NOMO-1 treated with DMSO at 0.1 percent for 48 hours (cell line): Measurements from ENCODE around the gene CCL5.
"Not testable (repeated sequence)": the region's sequence is repeated elsewhere in the genome, so short reads cannot be mapped to it uniquely, and the experiment has no call there.

Experiments used
- DNase-seq: peaks from one replicate; lab custom pipeline; 2025; ENCODE audit not compliant: unreplicated experiment; lab: John Stamatoyannopoulos, UW

The CCL5 gene

GRCh38 chr17:35898283-35899070 is 18.3 kb upstream of the CCL5 start:
- DNase-seq = peak; percentile 64

- DNase-seq = not testable (repeated sequence)
Measured at GRCh38 chr17:35897772-35898171, 17.6 kb upstream of the CCL5 start.

GRCh38 chr17:35895636-35896587 is 15.8 kb upstream of the CCL5 start:
- peak; percentile 79 for DNase-seq

- DNase-seq = no peak
Measured at GRCh38 chr17:35894206-35894605, 14.0 kb upstream of the CCL5 start.

DNA sequence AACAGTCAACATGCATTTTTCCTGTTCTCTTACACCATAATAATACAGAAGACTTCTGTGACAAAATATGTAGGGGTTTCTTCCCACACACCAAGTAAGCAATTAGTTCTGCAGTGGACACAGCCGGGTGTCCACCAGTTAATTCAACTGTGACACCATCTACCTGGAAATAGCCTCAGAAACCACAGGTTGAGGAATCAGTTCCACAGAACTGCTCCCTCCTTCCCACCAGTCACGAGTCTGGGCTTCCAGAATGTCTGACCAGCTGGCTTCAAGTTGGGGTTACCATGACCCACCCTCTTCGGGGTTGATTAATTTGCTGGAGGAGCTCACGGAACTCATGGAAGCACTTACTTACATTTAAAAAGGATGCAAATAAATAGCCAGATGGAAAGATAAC is 13.6 kb upstream of the CCL5 start:
- DNase-seq = no peak

DNA sequence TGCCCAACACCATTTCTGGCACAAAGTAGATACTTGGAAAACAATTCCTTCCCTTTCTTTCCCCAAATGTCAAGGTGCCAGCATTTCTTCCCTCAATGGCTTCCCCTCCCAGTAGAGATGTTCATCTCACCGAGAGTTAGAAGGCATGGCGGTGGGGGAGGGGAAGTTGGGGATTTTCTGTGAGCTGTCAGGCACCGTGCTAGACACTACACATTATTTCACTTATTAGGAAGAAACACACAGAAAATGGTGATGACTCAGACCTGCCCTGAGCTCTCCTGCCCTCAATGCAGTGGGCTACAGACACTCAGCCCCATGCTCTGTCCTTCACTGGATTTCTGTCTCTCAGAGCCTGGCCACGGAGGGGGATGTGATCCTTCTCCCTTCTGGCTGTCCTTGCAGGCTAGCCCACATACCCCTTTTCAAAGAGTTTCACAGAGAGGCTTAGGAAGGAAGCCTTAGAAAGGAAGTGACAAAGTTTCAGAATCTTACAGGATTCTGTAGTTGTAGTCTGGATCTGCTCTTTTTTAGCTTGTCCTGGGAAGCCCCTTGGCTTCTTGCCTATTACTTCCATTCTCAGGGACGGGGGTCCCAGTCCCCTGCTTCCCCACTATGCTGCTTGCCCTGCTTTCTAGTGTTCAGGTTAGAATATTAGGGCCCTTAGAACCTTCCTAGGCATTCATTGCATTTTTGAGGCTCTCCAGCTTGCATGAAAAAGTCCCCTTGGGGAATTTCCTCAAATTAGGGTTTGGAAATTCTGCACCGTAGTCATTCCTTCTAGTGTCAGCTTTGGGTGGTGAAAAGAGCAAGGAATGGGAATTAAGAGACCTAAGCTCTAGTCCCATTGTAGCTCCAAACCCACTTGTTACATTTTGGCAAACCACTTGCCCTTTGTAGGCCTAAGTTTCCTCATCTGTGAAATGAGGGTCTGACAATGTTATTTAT is 12.2 kb upstream of the CCL5 start:
- DNase-seq = peak; percentile 10

GRCh38 chr17:35891269-35891668 is 11.1 kb upstream of the CCL5 start:
- no peak for DNase-seq

GRCh38 chr17:35890774-35891155 is 10.6 kb upstream of the CCL5 start:
- no peak for DNase-seq

GRCh38 chr17:35889818-35890773 is 9.9 kb upstream of the CCL5 start:
- no peak for DNase-seq

DNA sequence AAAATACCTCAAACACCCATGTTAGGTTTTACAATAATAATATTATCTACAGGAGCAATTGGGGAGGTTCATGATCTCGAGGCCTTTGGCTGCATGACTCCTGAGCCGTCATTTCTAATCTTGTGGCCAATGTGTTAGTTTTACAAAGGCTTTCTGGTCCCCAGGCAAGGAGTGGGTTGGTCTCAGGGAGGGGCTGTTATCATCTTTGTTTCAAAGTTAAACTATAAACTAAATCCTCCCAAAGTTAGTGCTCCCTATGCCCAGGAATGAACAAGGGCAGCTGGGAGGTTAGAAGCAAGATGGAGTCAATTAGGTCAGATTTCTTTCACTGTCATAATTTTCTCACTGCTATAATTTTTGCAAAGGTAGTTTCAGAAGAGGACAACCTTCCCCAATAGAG is 9.1 kb upstream of the CCL5 start:
- no peak for DNase-seq

DNA sequence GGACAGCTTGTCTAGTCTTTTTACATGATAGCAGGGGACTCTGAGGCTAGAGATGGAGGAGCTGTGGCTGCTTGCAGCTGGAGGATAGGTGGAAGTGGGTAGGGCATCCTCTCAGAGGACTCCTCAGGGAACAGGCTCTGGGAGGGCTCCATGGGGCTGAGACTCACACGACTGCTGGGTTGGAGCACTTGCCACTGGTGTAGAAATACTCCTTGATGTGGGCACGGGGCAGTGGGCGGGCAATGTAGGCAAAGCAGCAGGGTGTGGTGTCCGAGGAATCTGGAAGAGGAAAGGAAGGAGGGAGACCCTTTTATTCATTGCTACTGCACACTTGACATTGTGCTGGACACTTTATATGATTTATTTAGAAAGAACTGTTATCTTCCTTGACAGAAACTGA is 1.8 kb downstream of the CCL5 start:
- DNase-seq = no peak

GRCh38 chr17:35877345-35878029 is 2.7 kb downstream of the CCL5 start:
- no peak for DNase-seq

DNA sequence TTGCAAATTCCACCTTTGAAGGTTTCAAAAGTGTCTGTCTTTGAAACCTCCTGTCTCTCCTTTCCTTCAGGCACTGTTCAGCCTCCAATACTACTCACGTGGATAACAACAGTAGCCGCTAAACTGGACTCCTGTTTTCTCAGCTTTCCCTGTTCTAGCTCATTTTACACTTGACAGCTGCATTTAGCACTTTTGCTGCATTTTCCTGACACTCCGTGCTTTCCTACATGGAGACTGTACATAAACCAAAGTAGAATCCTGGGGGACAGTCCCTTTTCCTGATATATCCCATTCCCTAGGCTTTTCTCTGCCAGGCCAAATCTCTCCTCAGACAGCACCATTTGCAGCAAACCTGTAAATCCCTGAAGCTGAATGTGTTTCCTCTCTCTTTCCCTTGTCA is 3.6 kb downstream of the CCL5 start:
- DNase-seq = no peak

DNA sequence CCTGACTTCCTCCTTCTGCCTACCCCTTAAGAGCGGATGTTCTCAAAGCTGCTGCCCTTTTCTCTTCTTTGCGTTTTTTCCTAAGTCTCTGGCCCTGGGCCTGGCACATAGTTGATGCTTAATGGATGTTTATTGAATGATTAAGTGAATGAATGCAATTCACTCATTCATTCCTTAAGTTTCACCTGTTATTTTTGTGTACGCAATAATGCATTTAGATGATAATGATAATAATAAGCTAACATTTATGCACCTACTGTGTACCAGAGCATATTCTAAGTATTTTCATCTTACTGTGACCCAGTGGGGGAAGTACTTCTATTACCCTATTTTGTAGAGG is 4.4 kb downstream of the CCL5 start:
- DNase-seq = no peak

- DNase-seq = no peak
Measured at GRCh38 chr17:35875072-35875799, 4.9 kb downstream of the CCL5 start.

DNA sequence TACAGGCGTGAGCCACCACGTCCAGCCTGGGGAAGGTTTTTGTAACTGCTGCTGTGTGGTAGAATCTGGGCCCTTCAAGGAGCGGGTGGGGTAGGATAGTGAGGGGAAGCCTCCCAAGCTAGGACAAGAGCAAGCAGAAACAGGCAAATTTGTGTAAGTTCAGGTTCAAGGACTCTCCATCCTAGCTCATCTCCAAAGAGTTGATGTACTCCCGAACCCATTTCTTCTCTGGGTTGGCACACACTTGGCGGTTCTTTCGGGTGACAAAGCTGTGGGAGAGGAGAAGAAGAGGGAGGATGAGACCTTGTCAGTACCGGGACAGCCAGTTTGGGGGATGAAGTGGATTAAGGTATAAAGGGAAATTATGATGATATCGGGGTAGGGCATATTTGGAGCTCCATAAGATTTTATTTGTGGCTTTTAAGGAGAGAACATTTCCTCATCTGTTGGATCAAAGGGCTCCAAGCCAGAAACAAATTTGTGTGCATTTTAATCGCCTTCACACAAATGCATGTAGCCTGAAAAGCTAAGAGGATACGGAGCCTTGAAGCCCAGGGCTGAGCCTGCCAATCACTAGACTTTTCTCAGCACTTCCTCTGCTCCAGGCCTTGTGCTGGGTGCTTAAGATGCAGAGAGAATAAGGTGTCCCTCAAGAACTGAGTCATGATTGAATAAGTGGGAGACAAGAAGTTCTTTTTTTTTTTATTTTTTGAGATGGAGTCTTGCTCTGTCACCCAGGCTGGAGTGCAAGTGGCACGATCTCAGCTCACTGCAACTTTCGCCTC is 7.8 kb downstream of the CCL5 start:
- no peak for DNase-seq

- DNase-seq = no peak
Measured at GRCh38 chr17:35870906-35871819, 9.0 kb downstream of the CCL5 start.
